Glomerular visceral epithelial cell (primary cell): ENCODE data around the gene MYT1.
A peak's percentile ranks its signal among the peaks of the same experiment; 100 is the strongest.
"Not testable (repeated sequence)": the region's sequence is repeated elsewhere in the genome, so short reads cannot be mapped to it uniquely, and the experiment has no call there.

Source experiments
- DNase-seq: peaks from one replicate; pipeline ENCODE4 v3.0.0-alpha.2; 2016; ENCODE audit errors: extremely low spot score

Gene MYT1

DNA sequence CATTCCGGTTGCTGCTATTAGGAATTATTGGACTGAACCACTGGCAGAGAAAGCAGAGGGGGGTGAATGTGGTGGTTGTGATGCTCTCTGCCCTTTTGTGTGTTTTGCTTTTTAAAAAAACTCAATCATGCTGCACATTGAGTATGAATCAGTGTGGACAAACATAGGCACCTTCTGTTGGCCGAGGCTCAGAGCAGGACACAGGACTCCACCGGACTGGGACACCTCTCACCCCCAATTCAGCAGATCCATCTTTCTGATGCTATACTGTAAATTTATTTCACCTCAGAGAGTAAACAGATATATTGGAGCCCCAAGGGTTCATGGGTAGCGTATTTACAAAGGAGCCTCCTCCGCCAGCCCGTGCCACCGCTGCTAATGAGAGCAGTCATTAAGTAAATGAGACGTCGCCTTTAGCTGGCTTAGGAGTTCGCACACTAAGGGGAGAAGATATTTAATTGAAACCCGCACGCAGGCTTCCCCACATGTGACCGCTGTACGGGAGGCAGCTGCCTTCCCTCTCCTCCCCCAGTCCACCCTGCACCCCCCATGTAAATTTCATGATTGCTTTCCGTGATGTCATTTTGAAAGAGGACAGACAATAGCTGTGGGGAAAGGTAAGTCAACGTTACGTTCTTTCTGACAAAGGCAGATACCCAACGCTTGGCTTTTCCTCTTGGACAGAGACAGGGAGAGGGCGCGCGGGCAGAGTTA, at the start of gene MYT1:
Gene MYT1, plus strand, starts transcription at position 330 of the 714 bp plus-strand sequence. CDS start 34,410 bp downstream, outside the sequence.
- DNase-seq = no peak

DNA sequence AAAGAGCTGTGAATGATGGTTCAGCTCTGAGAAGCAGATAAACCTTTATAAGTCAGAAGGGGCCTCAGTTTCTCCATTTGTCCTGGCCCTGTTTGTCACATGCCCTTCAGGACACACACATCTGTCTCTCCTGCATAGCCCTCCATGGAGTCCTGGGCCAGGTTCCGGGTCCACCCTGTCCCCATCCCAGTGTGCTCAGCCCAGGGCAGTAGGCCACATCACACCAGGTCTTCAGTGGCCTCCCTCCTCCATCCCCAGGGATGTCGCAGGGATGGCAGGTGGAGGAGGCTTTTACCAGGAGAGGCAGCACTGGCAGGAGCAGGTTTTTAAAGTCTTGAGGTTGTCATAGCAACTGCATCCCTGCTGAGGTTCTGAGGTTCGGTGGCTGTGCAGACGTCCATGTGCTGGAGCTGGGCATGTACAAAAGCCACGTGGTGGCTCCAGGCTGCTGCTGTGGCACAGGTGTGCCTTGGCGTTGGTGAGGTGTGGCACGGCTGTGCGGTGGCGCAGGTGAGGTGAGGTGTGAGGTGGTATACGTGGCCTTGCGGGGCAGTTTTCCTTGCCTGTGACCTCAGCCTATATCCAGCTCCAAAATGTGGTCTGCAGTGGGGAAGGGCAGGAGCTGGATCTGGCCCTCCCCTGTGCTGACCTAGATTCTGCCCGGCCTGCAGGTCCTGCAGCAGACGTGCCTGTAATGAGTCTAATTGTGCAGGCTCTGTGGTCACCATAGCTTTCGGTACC, 48.9 kb upstream of the MYT1 start:
- no peak for DNase-seq

DNA sequence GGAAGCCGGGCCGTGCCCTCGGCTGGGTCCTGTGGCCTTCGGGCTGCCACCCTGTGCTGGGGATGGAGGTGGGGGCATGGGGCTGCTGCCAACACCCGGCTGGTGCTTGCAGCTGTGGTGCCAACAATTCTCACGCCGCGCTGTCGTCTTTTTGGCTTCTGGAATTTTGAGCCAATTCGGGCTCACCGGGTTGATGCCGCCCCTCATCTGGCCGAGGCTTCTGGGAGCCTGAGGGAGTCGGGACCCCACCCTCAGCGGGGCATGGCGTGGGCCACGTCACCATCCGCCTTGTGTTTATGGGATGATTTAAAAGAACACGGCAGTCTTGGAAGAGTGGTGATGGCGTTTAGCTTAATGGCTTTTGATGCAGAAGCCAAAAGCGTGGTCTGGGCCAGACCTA, 48.2 kb upstream of the MYT1 start:
- no peak for DNase-seq

DNA sequence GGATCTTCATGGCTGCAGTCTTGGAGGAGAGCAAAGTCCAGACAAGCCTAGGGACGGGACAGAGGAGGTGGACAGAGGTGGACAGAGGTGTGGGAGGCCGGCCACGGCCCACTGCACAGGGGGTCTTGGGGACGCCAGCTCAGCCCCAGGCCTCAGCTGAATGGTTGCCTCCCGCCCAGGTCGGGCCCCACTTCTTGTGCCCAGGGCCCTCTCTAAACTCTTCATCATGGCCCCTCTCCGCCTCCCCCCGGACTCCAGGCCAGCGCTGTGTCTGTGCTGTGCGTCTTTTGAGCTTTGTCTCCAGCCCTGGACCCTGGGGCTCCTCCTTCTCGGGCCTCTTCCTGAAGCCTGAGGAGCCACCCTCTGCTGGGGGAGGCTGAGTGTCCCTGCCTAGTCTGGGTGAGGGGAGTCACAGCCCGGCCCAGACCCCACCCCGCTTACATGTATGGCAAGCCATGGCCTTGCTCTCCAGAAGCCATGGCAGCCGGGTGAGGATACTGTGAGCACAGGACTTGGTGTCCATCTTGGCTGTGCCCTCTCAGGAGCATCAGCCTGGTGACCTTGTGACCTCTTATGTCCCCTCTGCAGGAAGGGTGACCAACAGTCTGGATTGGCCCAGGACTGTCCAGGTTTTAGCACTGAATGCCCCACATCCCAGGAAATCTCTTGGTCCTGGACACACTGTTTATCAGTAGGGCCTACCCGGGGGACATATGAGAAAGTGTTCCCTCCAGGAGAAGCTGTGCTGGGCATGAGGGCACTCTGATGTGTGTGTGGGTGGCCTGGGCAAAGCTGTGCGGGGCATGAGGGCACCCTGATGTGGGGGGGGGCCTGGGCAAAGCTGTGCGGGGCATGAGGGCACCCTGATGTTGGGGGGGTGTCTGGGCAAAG, 47.5 kb upstream of the MYT1 start:
- DNase-seq = no peak

DNA sequence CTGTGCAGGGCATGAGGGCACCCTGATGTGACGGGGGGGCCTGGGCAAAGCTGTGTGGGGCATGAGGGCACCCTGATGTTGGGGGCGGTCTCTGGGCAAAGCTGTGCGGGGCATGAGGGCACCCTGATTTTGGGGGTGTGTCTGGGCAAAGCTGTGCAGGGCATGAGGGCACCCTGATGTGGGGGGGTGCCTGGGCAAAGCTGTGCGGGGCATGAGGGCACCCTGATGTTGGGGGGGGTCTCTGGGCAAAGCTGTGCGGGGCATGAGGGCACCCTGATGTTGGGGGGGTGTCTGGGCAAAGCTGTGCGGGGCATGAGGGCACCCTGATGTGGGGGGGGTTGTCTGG, 46.8 kb upstream of the MYT1 start:
- DNase-seq = not testable (repeated sequence)

DNA sequence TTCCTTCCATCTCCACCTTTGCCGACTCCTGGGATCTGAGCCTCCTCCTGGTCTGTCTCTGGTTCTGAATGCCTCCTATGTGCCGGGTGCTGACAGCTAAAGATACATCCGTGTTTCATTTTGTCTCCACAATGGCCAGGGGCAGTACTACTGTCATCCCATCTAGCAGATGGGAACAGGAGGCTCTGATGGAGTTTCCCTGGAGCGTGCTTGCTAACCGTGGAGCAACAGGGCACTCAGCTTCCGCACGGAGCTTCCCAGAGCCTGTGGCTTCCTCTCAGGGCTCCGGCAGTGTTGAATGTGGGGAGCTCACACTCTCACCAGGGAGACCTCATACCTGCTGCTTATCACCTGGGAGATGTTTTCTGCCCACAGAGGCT, 45.0 kb upstream of the MYT1 start:
- DNase-seq = no peak

DNA sequence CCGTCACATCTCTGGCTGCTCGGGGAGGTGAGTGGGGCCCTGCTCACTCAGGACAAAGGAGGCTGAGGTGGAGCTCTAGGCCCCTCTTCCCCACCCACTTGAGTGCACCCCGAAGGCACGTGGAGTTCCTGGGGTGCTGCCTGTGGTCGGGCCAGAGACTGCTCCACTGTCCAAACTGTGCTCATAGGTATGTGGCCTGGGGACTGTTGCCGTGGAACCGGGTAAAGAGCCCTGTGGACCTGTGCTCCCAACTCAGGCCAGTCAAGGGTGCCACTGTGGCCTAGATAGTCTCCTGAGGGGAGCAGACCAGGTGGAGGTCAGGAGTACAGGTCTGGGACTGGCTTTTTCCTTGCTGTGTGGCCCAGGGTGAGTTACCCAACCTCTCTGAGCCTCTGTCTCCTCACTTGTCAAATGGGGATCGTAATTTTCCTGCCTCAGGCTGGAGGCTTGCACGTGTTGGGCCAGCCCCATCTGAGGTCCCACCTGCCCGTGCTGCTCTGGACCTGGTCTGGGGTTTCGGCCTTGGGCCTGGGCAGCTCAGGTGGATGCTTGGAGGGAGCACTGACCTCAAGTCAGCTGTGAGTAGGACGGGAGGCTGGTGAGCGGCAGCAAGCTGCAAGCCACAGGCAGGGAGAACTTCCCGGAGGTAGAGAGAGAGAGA, 44.4 kb upstream of the MYT1 start:
- no peak for DNase-seq

DNA sequence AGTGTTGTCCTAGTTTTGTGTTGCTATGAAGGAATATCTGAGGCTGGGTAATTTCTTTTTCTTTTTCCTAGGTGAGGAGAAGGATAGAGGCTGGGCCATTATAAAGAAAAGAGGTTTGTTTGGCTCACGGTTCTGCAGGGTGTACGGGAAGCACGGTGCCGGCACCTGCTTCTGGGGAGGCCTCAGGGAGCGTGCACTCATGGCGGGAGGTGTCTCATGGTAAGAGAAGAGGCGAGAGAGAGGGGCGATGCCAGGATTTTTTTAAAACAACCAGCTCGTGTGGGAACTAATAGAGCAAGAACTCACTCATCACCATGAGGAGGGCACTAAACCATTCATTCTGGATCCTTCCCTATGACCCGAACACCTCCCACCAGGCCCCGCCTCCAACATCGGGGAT, 42.7 kb upstream of the MYT1 start:
- DNase-seq = no peak

DNA sequence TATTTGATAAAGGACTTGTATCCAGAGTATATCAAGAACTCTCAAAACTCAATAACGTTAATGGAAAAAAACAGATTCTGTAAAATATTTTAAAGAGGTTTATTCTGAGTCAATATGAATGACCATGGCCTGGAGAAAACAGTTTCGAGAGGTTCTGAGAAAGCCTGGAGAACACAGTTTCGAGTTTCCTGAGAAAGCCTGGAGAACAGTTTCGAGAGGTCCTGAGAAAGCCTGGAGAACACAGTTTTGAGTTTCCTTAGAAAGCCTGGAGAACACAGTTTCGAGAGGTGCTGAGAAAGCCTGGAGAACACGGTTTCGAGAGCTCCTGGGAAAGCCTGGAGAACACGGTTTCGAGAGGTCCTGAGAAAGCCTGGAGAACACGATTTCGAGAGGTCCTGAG, 41.3 kb upstream of the MYT1 start:
- DNase-seq = not testable (repeated sequence)

DNA sequence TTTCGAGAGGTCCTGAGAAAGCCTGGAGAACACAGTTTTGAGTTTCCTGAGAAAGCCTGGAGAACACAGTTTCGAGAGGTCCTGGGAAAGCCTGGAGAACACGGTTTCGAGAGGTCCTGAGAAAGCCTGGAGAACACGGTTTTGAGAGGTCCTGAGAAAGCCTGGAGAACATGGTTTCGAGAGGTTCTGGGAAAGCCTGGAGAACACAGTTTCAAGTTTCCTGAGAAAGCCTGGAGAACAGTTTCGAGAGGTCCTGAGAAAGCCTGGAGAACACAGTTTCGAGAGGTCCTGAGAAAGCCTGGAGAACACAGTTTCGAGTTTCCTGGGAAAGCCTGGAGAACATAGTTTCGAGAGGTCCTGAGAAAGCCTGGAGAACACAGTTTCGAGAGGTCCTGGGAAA, 40.7 kb upstream of the MYT1 start:
- not testable (repeated sequence) for DNase-seq

DNA sequence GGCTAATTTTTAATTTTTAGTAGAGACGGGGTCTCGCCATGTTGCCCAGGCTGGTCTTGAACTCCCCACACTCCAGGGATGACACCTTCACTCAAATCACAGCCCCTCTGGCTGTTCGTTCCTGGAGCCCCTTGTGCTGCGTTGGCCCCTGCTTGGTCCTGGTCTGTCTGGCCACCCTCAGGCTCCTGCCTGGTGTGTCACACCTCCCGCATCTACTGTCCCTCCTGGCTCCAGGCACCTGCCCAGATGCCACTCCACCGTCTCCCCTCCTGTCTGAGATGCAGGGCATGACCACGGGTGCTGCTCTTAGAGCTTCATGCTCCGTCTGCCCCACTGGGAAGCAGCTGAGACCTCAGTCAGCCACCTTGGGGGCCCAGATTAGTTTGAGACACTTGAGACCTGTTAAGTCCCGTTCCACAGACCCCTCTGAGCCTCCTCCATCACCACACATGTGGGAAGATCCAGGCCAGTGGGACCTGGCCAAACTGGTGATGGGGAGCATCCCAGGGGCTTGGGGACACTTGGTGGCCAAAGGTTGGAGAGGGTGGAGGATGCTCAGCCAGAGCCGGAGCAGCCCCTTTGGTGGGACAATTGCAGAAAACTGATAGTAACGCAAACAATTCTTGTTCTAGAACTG, 35.0 kb upstream of the MYT1 start:
- DNase-seq = no peak

DNA sequence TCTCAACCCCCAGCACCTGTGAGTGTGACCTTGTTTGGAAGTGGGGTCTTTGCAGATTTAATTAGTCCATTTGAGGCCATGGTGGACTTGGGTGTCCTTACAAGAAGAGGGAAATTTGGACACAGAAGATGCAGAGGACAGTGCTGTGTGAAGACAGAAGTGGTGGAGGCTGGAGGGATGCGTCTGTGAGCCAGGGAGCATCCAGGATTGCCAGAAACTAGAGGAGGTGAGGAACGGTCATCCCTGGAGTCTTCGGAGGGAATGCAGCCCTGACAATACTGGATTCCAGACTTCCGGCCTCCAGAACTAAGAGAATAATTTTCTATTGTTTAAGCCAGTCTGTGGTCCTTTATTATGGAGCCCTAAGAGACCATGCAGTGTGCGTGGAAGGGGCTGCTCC, 34.0 kb upstream of the MYT1 start:
- DNase-seq = no peak

DNA sequence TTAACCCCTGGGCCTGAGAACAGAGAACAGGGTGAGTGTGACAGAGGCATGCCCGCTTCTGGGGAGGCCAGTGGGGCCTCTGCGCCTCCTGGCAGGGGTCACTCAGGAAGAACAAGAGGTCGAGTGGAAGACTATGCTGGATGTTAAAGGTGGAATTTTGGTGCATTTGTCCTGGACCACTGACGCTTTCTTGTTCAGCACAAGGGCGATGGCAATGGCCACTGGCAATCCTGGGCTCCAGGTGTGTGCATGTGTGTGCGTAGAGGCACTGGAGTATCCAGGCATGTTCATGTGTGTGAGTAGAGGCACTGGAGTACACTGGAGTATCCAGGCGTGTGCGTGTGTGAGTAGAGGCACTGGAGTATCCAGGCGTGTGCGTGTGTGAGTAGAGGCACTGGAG, 33.4 kb upstream of the MYT1 start:
- no peak for DNase-seq

DNA sequence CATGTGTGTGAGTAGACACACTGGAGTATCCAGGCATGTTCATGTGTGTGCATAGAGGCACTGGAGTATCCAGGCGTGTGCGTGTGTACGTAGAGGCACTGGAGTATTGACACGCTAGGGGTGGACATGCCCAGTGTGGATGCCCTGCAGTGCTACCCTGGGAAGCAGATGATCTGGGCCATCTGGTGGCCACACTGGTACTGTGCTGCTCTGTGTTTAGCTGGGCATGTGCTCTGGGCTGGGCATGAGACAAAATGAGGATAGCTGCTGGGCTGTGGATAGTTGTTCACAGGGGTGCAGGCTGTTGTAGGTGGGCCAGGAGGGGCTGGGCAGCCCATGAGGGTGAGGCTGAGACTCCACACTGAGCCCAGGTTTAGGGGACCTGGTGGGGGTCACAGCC, 32.8 kb upstream of the MYT1 start:
- DNase-seq = peak; percentile 25

DNA sequence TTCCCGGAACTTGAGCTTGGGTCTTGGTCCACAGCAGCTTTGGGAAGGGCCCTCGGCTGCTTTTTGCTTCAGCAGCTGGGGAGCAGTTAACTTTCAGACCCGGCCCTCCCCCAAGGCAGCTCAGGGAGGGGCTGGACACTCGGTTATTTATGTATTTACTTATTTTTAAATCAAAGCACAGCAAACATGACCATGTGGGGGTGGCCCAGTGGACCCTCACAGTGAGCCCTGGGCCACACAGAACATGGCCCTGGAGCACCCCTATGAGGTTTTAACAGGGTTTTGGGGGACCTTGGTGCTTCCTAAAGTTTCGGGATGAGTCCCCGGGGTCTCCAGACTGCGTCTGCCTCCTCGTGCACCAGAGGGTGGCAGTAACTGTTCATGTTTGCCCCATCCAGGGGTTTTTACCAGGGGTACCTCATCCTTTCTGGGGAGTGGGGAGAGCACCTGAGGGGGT, 30.3 kb upstream of the MYT1 start:
- no peak for DNase-seq

DNA sequence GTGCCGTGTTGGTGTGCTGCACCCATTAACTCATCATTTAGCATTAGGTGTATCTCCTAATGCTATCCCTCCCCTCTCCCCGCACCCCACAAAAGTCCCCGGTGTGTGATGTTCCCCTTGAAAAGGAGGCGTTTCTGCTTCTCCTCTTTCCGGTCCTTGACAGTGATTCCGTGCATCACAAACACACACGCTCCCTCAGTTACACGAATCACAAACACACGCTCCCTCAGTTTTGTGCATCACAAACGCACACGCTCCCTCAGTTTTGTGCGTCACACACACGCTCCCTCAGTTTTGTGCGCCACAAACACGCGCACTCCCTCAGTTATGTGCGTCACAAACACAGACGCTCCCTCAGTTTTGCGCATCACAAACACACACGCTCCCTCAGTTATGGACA, 29.5 kb upstream of the MYT1 start:
- not testable (repeated sequence) for DNase-seq

DNA sequence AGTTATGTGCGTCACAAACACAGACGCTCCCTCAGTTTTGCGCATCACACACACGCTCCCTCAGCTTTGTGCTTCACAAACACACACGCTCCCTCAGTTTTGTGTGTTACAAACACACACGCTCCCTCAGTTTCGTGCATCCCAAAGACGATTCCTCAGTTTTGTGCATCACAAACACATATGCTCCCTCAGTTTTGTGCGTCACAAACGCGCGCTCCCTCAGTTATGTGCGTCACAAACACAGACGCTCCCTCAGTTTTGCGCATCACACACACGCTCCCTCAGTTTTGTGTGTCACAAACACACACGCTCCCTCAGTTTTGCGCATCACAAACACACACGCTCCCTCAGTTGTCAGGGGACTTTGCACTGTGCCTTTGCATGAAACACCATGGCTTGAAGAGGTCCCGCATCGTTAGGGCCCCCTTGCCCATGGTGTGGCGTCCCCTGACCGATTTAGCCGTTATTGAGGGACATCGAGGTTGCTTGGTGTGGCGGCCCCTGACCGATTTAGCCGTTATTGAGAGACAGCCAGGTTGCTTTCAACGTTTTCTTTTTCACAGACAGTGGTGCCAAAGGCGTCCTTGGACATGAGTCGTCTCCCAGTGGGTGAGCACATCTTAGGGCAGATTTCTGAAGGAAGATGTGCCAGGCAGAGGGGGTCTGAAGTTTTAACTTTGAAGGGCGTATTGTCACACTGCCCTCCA, 28.1 kb upstream of the MYT1 start:
- no peak for DNase-seq

DNA sequence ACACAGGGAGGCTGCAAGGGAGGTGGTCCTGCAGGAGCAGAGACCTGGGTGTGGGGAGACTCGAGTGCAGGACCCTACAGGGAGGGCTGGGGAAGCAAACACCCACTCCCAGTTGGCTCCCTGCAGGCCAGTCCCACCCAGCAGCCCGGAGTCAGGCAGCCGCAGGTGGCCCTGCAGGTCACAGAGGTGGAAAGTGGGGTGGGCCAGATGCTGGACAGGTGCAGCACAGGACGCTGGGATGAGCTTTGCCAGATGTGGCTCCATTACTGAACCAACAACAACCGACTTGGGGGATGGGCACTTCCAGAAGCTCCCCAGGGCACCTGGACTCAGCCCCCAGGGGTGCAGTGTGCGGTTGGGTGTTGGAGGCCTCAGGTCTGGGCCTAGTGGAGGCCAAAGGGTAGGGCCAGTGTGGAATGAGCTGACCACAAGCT, 26.6 kb upstream of the MYT1 start:
- DNase-seq = no peak

DNA sequence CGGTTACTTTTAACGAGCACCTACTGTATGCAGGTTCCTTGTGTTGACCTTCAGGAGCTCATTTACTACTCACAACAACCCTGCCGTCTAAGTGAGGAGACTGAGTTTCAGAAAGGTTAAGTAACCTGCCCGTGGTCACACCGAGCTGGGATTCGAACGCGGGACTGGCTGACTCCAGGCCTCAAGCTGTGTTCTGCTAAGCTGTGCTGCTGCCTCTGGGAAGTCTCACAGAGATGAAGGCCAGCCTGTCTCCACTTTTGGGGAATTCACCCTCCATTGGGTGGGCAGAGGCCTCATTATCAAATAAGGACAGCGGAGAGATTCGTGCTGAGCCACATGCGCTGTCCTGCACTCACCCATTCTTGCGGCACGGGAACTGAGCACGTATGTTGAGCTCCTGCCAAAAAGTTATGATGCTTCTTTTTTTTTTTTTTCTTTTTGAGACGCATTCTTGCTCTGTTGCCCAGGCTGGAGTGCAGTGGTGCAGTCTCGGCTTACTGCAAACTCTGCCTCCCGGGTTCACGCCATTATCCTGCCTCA, 25.9 kb upstream of the MYT1 start:
- no peak for DNase-seq
